ENCODE measurements around the gene WRAP53.

DNA sequence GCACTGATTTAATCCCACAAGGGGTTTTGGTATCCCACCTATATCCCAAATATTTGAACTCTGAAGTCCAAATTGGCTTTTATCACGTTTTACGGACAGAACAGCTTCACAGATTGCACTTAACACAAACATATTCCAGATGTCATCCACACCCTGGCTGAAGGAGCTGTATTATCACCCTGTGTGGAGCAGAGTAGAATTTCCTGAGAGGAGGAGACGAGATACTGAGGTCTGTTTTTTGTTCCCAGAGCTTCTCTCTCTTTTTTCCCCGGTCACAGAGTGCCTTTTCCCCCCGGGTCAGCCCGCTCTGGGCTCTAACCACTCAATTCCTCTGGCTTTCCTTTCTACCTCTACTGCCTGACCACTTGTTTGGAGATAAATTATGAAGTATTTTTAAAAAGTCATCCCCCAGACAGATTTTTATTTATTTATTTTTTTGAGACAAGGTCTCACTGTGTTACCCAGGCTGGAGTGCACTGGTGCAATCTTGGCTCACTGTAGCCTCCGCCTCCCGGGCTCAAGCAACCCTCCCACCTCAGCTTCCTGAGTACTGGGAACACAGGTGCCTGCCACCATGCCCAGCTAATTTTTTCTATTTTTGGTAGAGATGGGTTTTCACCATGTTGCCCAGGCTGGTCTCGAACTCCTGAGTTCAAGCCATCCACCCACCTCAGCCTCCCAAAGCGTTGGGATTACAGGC, 59.9 kb downstream of the WRAP53 start:
- TF ChIP-seq, protein P1, sequence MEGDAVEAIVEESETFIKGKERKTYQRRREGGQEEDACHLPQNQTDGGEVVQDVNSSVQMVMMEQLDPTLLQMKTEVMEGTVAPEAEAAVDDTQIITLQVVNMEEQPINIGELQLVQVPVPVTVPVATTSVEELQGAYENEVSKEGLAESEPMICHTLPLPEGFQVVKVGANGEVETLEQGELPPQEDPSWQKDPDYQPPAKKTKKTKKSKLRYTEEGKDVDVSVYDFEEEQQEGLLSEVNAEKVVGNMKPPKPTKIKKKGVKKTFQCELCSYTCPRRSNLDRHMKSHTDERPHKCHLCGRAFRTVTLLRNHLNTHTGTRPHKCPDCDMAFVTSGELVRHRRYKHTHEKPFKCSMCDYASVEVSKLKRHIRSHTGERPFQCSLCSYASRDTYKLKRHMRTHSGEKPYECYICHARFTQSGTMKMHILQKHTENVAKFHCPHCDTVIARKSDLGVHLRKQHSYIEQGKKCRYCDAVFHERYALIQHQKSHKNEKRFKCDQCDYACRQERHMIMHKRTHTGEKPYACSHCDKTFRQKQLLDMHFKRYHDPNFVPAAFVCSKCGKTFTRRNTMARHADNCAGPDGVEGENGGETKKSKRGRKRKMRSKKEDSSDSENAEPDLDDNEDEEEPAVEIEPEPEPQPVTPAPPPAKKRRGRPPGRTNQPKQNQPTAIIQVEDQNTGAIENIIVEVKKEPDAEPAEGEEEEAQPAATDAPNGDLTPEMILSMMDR (IDR thresholded peaks at IDR 0.05): no peak
- TF ChIP-seq EP300 (IDR thresholded peaks at IDR 0.05): no peak
- TF ChIP-seq POLR2AphosphoS5 (IDR thresholded peaks at IDR 0.05): no peak
- TF ChIP-seq POLR2A (IDR thresholded peaks at IDR 0.05): no peak

All from upper lobe of left lung (tissue), 4 donors.